Measurements from ENCODE around the gene NDC80.

NDC80 gene

GRCh38 chr18:2568605-2569004 lies 2.8 kb upstream of the NDC80 start:
- no peaks in the 10 kb centered on the region for H3K27me3 Mint-ChIP-seq
- no peak overlapping the region for H3K27ac Mint-ChIP-seq (ENCODE audit: low read depth)

GRCh38 chr18:2569338-2570207 lies 1.8 kb upstream of the NDC80 start:
- Mint-ChIP-seq H3K27me3 (no peaks in the 10 kb centered on the region), H3K9me3 (no peaks in the 10 kb centered on the region), H3K27ac (ENCODE audit: low read depth) (peak overlapping the region; percentile 68), H3K4me1 (peaks cover 49% of the 10 kb centered on the region), H3K36me3 (ENCODE audit: insufficient read depth) (peaks cover 26% of the 10 kb centered on the region), H3K4me3 (peak overlapping the region; percentile 98)
- no peak for DNase-seq (ENCODE audit: low spot score in 2 of 2)
- ATAC-seq (replicated peaks; ENCODE audit: extremely low read depth, poor library complexity, severe bottlenecking): no peak

More at GRCh38 chr18:2568605-2569004, 2.8 kb upstream of the NDC80 start:
- Mint-ChIP-seq H3K9me3 (no peaks in the 10 kb centered on the region), H3K4me1 (peaks cover 49% of the 10 kb centered on the region), H3K36me3 (ENCODE audit: insufficient read depth) (peaks cover 26% of the 10 kb centered on the region), H3K4me3 (no peak overlapping the region)
- DNase-seq (ENCODE audit: low spot score in 2 of 2) (no peak), ATAC-seq (replicated peaks; ENCODE audit: extremely low read depth, poor library complexity, severe bottlenecking) (no peak)

- peaks cover 19% of the 10 kb centered on the region for H3K36me3 Mint-ChIP-seq (ENCODE audit: insufficient read depth)
- H3K27me3 Mint-ChIP-seq: no peaks in the 10 kb centered on the region
- ATAC-seq (replicated peaks; ENCODE audit: extremely low read depth, poor library complexity, severe bottlenecking): peak; percentile 52
- no peak for DNase-seq (ENCODE audit: low spot score in 2 of 2)
- peaks cover 49% of the 10 kb centered on the region for H3K4me1 Mint-ChIP-seq
- peak overlapping the region; percentile 98 for H3K4me3 Mint-ChIP-seq
- H3K27ac Mint-ChIP-seq (ENCODE audit: low read depth): peak overlapping the region; percentile 97
- no peaks in the 10 kb centered on the region for H3K9me3 Mint-ChIP-seq
Measured at GRCh38 chr18:2570772-2571199, 571 bp upstream of the NDC80 start.

- H3K36me3 Mint-ChIP-seq (ENCODE audit: insufficient read depth): peaks cover 15% of the 10 kb centered on the region
- H3K27ac Mint-ChIP-seq (ENCODE audit: low read depth): peak overlapping the region; percentile 97
- H3K4me1 Mint-ChIP-seq: peaks cover 49% of the 10 kb centered on the region
- no peaks in the 10 kb centered on the region for H3K27me3 Mint-ChIP-seq
- H3K4me3 Mint-ChIP-seq: peak overlapping the region; percentile 98
- no peak for ATAC-seq (replicated peaks; ENCODE audit: extremely low read depth, poor library complexity, severe bottlenecking)
- no peaks in the 10 kb centered on the region for H3K9me3 Mint-ChIP-seq
- no peak for DNase-seq (ENCODE audit: low spot score in 2 of 2)
Measured at GRCh38 chr18:2572171-2572569, 813 bp downstream of the NDC80 start.

GRCh38 chr18:2572892-2573291 lies 1.5 kb downstream of the NDC80 start:
- Mint-ChIP-seq H3K4me3 (peak overlapping the region; percentile 29), H3K27ac (ENCODE audit: low read depth) (no peak overlapping the region), H3K9me3 (no peaks in the 10 kb centered on the region), H3K36me3 (ENCODE audit: insufficient read depth) (peaks cover 16% of the 10 kb centered on the region), H3K27me3 (no peaks in the 10 kb centered on the region), H3K4me1 (peaks cover 47% of the 10 kb centered on the region)
- DNase-seq (ENCODE audit: low spot score in 2 of 2) (no peak), ATAC-seq (replicated peaks; ENCODE audit: extremely low read depth, poor library complexity, severe bottlenecking) (no peak)

- Mint-ChIP-seq H3K4me1 (peaks cover 42% of the 10 kb centered on the region), H3K36me3 (ENCODE audit: insufficient read depth) (peaks cover 19% of the 10 kb centered on the region), H3K4me3 (peak overlapping the region; percentile 29), H3K9me3 (no peaks in the 10 kb centered on the region), H3K27me3 (no peaks in the 10 kb centered on the region), H3K27ac (ENCODE audit: low read depth) (no peak overlapping the region)
- no peak for ATAC-seq (replicated peaks; ENCODE audit: extremely low read depth, poor library complexity, severe bottlenecking)
- no peak for DNase-seq (ENCODE audit: low spot score in 2 of 2)
Measured at GRCh38 chr18:2573408-2573807, 2.1 kb downstream of the NDC80 start.

GRCh38 chr18:2587788-2588187 lies 16.4 kb downstream of the NDC80 start:
- Mint-ChIP-seq H3K9me3 (no peaks in the 10 kb centered on the region), H3K36me3 (ENCODE audit: insufficient read depth) (peaks cover 6% of the 10 kb centered on the region), H3K4me3 (no peak overlapping the region), H3K27me3 (no peaks in the 10 kb centered on the region), H3K27ac (ENCODE audit: low read depth) (no peak overlapping the region), H3K4me1 (peaks cover 26% of the 10 kb centered on the region)
- DNase-seq (ENCODE audit: low spot score in 2 of 2): no peak
- ATAC-seq (replicated peaks; ENCODE audit: extremely low read depth, poor library complexity, severe bottlenecking): no peak

GRCh38 chr18:2588666-2589344 lies 17.4 kb downstream of the NDC80 start:
- Mint-ChIP-seq H3K36me3 (ENCODE audit: insufficient read depth) (peaks cover 6% of the 10 kb centered on the region), H3K27ac (ENCODE audit: low read depth) (peak overlapping the region; percentile 61), H3K4me1 (peaks cover 26% of the 10 kb centered on the region), H3K27me3 (no peaks in the 10 kb centered on the region), H3K4me3 (peak overlapping the region; percentile 23), H3K9me3 (no peaks in the 10 kb centered on the region)
- no peak for DNase-seq (ENCODE audit: low spot score in 2 of 2)
- ATAC-seq (replicated peaks; ENCODE audit: extremely low read depth, poor library complexity, severe bottlenecking): no peak

- no peaks in the 10 kb centered on the region for H3K9me3 Mint-ChIP-seq
- H3K4me1 Mint-ChIP-seq: peaks cover 26% of the 10 kb centered on the region
- ATAC-seq (replicated peaks; ENCODE audit: extremely low read depth, poor library complexity, severe bottlenecking) (peak; percentile 36), DNase-seq (ENCODE audit: low spot score in 2 of 2) (no peak)
- peak overlapping the region; percentile 61 for H3K27ac Mint-ChIP-seq (ENCODE audit: low read depth)
- peak overlapping the region; percentile 32 for H3K4me3 Mint-ChIP-seq
- peaks cover 6% of the 10 kb centered on the region for H3K36me3 Mint-ChIP-seq (ENCODE audit: insufficient read depth)
- H3K27me3 Mint-ChIP-seq: no peaks in the 10 kb centered on the region
Measured at GRCh38 chr18:2589345-2590068, 18.1 kb downstream of the NDC80 start.

- Mint-ChIP-seq H3K27ac (ENCODE audit: low read depth) (peak overlapping the region; percentile 61), H3K4me3 (peak overlapping the region; percentile 32), H3K9me3 (no peaks in the 10 kb centered on the region), H3K4me1 (peaks cover 26% of the 10 kb centered on the region), H3K27me3 (no peaks in the 10 kb centered on the region), H3K36me3 (ENCODE audit: insufficient read depth) (peaks cover 6% of the 10 kb centered on the region)
- ATAC-seq (replicated peaks; ENCODE audit: extremely low read depth, poor library complexity, severe bottlenecking) (peak; percentile 28), DNase-seq (ENCODE audit: low spot score in 2 of 2) (no peak)
Measured at GRCh38 chr18:2590303-2590702, 18.9 kb downstream of the NDC80 start.

- Mint-ChIP-seq H3K4me3 (no peak overlapping the region), H3K27me3 (no peaks in the 10 kb centered on the region), H3K4me1 (peaks cover 14% of the 10 kb centered on the region), H3K36me3 (ENCODE audit: insufficient read depth) (peaks cover 2% of the 10 kb centered on the region), H3K9me3 (no peaks in the 10 kb centered on the region), H3K27ac (ENCODE audit: low read depth) (no peak overlapping the region)
- no peak for ATAC-seq (replicated peaks; ENCODE audit: extremely low read depth, poor library complexity, severe bottlenecking)
- no peak for DNase-seq (ENCODE audit: low spot score in 2 of 2)
Measured at GRCh38 chr18:2597639-2598038, 26.3 kb downstream of the NDC80 start.

GRCh38 chr18:2602844-2603243 lies 31.5 kb downstream of the NDC80 start:
- Mint-ChIP-seq H3K36me3 (ENCODE audit: insufficient read depth) (peaks cover 4% of the 10 kb centered on the region), H3K9me3 (no peaks in the 10 kb centered on the region), H3K4me3 (no peak overlapping the region), H3K27me3 (no peaks in the 10 kb centered on the region), H3K27ac (ENCODE audit: low read depth) (peak overlapping the region; percentile 4), H3K4me1 (peaks cover 27% of the 10 kb centered on the region)
- no peak for DNase-seq (ENCODE audit: low spot score in 2 of 2)
- no peak for ATAC-seq (replicated peaks; ENCODE audit: extremely low read depth, poor library complexity, severe bottlenecking)

All from central memory CD8-positive, alpha-beta T cell (primary cell).